ENCODE results near the gene UCK1. TPM values are rescaled to one million over a fixed set of nuclear protein-coding genes. Genes with fewer than 3 reads are reported as not detected.
A peak's percentile ranks its signal among the peaks of the same experiment; 100 is the strongest.

The UCK1 gene
- total RNA-seq, 3 donors from 2014 or later = 25.2 to 43.4 (median 27.4) TPM

- DNase-seq = peak in 2 of 3 donors; percentile 23 to 44
- Histone ChIP-seq H3K36me3 (ENCODE audit: low read depth) (no peaks in the 10 kb centered on the region), H3K9me3 (no peaks in the 10 kb centered on the region), H3K4me3 (peak overlapping the region; percentile 67), H3K4me1 (ENCODE audit: low read depth) (peaks cover 26% of the 10 kb centered on the region)
- intact Hi-C loops (cut with DNase I, micrococcal nuclease) = no loop called here
- ATAC-seq = peak; percentile 12
- no peak for TF ChIP-seq CTCF (IDR thresholded peaks at IDR 0.05)
Measured at GRCh38 chr9:131503626-131504465, 27.2 kb downstream of the UCK1 start.

- Histone ChIP-seq H3K9me3 (no peaks in the 10 kb centered on the region), H3K36me3 (ENCODE audit: low read depth) (peaks cover 3% of the 10 kb centered on the region), H3K4me3 (peak within 1 kb of the TSS; percentile 67), H3K4me1 (ENCODE audit: low read depth) (peaks cover 26% of the 10 kb centered on the region)
- no peak for TF ChIP-seq CTCF (IDR thresholded peaks at IDR 0.05)
- peak; percentile 86 to 93 (median 91) for DNase-seq
- ATAC-seq = peak; percentile 95
- intact Hi-C loops (cut with DNase I, micrococcal nuclease) = no loop called here
Measured at GRCh38 chr9:131502781-131503625, 28.1 kb downstream of the UCK1 start, which contains the start of gene POMT1. TSS of gene POMT1 (plus strand) at chr9:131502918. CDS start at chr9:131504219, 1,301 bp downstream.

- ATAC-seq (no peak), DNase-seq (no peak)
- no peak for TF ChIP-seq CTCF (IDR thresholded peaks at IDR 0.05)
- Histone ChIP-seq H3K4me3 (no peak overlapping the region), H3K9me3 (no peaks in the 10 kb centered on the region), H3K4me1 (ENCODE audit: low read depth) (peaks cover 26% of the 10 kb centered on the region), H3K36me3 (ENCODE audit: low read depth) (peaks cover 3% of the 10 kb centered on the region)
- intact Hi-C loops (cut with DNase I, micrococcal nuclease) = no loop called here
Measured at GRCh38 chr9:131500939-131501541, 30.0 kb downstream of the UCK1 start.

GRCh38 chr9:131500377-131500776 lies 30.7 kb downstream of the UCK1 start:
- Histone ChIP-seq H3K4me3 (no peak overlapping the region), H3K36me3 (ENCODE audit: low read depth) (peaks cover 3% of the 10 kb centered on the region), H3K4me1 (ENCODE audit: low read depth) (peaks cover 26% of the 10 kb centered on the region), H3K9me3 (no peaks in the 10 kb centered on the region)
- ATAC-seq (peak; percentile 3), DNase-seq (no peak)
- no peak for TF ChIP-seq CTCF (IDR thresholded peaks at IDR 0.05)
- intact Hi-C loops (cut with DNase I, micrococcal nuclease) = no loop called here

GRCh38 chr9:131499254-131499767 lies 31.8 kb downstream of the UCK1 start:
- ATAC-seq = no peak
- no peak for DNase-seq
- intact Hi-C loops (cut with DNase I, micrococcal nuclease) = no loop called here
- TF ChIP-seq CTCF (IDR thresholded peaks at IDR 0.05) = no peak
- Histone ChIP-seq H3K36me3 (ENCODE audit: low read depth) (peaks cover 6% of the 10 kb centered on the region), H3K9me3 (no peaks in the 10 kb centered on the region), H3K4me3 (no peak overlapping the region), H3K4me1 (ENCODE audit: low read depth) (peaks cover 25% of the 10 kb centered on the region)

Data from mucosa of descending colon (tissue), 3 donors.